ENCODE results near the gene FRMD4A.

GRCh38 chr10:13892871-13893270 lies 437.9 kb downstream of the FRMD4A start:
- TF ChIP-seq CTCF (IDR thresholded peaks at IDR 0.05): no peak
- TF ChIP-seq EZH2 (IDR thresholded peaks at IDR 0.05): no peak
- TF ChIP-seq EZH2phosphoT487 (IDR thresholded peaks at IDR 0.05): no peak

Measured in neural progenitor cell (in vitro differentiated cells).